GM12873 (cell line): Measurements from ENCODE around the gene HSD17B13.

ENCODE experiments used
- CTCF ChIP-seq: IDR thresholded peaks from 2 replicates; pipeline ENCODE4 v1.5.1; 2012; ENCODE audit warnings: low read depth, mild to moderate bottlenecking, moderate library complexity, low read length, control low read depth; ENCODE audit not compliant: insufficient read depth; ENCODE audit errors: missing control alignments

Gene HSD17B13

GRCh38 chr4:87313756-87314155, 8.9 kb downstream of the HSD17B13 start:
- TF ChIP-seq CTCF = no peak

GRCh38 chr4:87311684-87312083, 11.0 kb downstream of the HSD17B13 start:
- no peak for TF ChIP-seq CTCF

GRCh38 chr4:87310691-87311335, 11.9 kb downstream of the HSD17B13 start:
- TF ChIP-seq CTCF = no peak

- TF ChIP-seq CTCF = no peak
Observed at GRCh38 chr4:87309625-87310024, 13.1 kb downstream of the HSD17B13 start.

- no peak for TF ChIP-seq CTCF
Observed at GRCh38 chr4:87306056-87306455, 16.6 kb downstream of the HSD17B13 start.

GRCh38 chr4:87305562-87305961, 17.1 kb downstream of the HSD17B13 start:
- no peak for TF ChIP-seq CTCF

- TF ChIP-seq CTCF = no peak
Observed at GRCh38 chr4:87304745-87305432, 17.8 kb downstream of the HSD17B13 start.
